Stimulated activated CD4-positive, alpha-beta T cell treated with anti-CD3 and anti-CD28 coated beads, TNF-alpha, amount 100 ng/mL, for 48 hours (primary cell): Measurements from ENCODE around the gene TTLL11.

Experiments
- DNase-seq, 3 donors: peaks; one replicate each; pipeline ENCODE4 v3.0.0-alpha.2; 2020; ENCODE audit warnings: low read depth in 3 of 3

Gene TTLL11

DNA sequence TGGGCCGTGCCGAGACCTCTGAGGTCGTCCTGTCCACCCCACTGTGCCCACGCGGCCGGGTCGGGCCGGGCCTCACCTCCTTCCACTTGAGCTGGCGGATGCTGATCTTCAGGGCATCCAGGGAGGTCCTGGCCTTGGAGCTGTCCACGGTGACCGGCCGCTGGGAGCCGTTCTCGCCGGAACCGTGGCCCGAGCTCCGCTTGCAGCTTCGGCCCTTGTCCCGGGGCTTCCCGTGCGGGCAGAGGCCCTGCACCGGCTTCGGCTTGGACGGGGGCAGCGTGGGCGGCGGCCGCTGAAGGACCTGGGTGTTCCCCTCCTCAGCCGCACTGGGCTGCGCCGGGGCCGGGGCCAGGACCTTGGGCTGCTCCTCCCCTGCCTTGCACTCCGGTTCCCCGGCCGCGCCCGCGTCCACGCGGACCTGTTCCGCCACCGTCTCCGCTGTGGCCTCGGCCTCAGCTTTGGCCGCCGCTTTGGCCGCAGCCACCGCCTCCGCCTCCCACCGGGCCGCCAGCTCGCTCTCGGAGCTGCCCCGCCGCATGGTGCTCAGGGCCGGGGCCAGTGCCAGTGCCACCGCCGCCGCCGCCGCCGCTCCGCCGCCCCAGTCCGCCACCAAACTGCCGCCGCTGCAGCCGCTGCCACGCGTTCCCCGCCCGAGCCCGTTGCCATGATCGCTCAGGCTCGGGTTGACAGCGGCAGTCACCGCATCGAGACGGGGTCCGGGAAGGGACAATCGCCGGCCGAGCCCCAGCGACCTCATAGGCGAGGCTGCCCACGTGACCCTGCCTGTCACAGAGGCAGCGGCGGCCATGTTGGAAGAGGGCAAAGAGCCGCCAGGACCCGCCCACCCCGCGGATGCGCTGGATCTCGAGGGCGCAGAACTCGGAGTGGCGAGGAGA is at the start of gene TTLL11:
Gene TTLL11 (minus strand): TSS at position 698 of the 896 bp plus-strand sequence. CDS start 160 bp downstream, at position 538.
- peak; percentile 93 to 95 (median 94) for DNase-seq

GRCh38 chr9:122141671-122142070 is 48.6 kb upstream of the TTLL11 start:
- DNase-seq, result no peak

DNA sequence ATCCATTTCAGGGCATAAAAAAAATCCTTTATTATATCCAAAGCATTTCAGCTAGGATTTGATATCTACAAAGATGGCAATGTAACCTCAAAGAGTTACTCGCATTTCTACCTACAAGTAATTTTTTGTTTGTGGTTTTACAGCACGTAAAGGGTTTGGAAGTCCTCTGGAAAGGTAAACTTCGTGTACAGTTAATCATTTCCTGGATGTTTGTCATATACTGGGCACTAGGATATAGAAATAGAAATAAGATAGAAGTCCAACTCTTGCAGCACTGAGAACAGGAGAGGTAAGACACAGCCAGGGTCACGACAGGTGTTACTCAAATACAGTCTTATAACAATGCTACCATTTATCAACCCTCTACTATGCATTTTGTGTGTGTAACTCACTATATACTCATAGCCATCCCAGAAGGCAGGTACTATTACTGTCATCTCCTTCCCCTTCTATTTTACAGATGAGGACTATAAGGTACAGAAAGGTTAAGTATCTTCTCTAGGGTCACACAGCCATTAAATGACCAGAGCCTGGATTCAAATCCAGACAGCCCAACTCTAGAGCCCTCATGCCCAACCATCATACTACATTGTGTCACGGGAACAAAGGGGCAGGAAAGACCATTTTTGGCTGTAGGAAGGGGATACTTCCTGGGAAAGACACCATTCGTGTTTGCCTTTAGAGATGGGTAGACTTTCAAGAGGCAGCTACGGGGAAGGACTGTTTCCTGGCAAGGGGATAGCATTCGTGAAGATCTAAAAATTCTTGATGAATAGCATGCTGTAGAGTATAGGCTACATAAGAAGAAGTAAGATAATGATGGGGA is 47.5 kb upstream of the TTLL11 start:
- no peak for DNase-seq

- no peak for DNase-seq
Measured at GRCh38 chr9:122138560-122139268, 45.6 kb upstream of the TTLL11 start.

DNA sequence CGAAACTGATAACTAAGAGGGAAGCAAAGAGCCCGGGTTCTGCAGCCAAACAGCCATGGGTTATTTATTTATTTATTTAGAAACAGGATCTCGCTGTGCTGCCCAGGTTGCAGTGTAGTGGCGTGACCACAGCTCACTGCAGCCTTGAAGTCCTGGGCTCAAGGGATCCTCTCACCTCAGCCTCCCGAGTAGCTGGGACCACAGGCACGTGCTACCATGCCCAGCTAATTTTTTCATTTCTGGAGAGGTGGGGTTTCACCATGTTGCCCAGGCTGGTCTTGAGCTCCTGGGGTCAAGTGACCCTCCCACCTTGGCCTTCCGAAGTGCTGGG is 42.4 kb upstream of the TTLL11 start:
- no peak for DNase-seq

DNA sequence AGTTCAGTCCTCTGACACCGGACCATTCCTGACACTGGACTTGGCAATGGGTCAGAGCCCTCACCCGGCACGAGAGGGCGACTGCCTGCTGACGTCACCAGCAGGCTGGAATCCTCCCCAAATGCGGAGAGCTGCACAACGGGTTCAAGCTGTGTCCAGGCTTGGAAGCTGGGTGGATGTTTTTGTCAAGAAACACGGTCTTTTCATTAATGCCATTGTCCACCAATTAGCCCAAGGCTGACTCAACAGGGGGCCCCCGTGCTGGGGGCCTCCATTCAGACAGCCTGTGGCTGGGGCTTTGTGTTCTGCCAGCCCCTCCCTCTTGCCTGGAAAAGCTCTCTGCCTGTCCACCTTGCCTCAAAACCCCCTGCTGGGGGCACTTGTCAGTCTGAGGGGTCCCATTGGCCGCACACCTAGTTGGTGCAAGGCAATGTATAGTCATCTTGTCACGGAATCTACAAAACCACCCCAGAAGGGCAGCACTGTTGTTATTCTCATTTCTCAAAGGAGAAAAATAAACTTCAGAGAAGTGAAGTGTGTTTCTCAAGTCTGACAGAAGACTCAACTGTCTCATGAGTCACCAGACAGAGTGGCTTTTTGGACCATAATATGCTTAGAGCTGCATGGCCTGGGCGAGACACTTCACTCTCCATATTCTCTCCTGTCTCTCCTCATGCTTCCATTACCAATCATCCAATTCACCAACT is 41.9 kb upstream of the TTLL11 start:
- DNase-seq, result no peak

DNA sequence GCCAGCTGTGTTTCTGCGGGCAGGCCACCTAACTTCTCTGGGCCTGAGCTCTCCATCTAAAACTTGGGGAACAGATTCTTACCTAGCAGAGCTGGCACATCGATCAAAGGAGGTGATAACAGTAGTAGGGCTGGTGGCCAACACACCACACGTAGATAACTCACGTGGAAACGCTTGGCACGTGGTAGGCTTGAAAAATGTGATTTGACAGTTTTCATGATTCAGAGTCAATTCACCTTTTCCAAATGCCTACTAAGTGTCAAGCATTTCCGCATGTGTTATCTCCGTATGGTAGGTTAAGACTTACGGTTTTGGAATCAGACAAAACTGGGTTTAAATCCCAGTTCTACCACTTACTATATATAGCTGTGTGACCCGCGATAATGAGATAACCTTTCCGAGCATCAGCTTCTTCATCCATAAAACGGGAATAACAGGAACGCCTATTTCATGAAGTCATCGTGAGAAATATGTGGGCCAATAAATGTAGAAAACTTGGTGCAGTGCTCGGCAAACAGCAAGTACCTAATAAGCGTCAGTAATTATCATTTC is 41.0 kb upstream of the TTLL11 start:
- DNase-seq, result no peak

DNA sequence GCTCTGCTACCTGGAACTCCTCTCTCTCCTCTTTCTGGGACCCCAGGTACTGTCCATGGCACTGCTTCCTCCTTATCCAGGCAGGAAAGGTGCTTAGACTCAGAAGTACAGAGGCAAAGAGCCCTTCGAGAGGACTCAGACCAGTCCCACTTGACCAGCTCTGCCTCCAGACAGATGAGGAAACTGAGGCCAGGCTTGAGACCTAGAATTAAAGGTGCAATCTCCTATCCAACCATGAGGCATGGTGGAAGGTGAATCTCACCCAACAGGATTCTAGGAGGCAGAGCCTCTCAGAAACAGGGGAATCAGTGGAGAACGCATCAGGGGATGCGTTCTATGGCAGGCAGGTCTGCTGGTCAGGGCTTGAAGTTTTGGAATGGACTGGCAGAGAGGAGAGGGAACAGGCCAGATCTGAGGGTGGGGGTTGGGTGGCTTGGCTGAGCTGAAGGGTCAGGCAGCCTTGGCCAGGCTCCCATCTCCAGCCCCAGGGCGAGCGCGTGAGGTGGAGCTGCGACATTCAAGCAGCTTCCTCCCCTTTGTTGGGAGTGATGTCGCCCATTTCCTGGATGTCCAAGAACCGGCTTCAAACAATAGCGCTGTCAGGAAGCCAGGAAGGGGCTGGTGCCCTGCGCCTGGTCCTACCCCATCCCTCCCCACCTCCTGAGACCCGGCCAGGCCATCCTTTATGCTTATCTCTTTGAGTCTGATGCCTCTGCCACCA is 40.3 kb upstream of the TTLL11 start:
- DNase-seq, result no peak

DNA sequence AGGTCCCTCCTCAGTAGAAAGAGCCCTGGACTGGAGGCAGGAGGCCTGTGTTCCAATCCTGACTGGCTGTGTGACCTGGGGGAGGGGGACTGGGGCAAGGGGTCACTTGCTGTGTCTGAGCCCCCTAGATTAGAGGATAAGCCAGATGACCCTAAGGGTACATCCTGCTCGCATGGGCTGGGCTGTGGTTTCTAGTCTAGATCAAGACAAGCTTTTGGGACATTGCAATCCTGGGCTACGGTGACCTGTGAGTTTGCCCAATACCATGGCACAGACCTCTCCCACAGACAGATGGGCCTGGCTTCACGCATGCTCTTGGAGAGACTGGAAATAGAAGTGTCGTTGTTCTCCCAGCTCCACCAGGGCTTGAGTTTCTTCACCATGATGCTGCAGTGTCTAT is 39.4 kb upstream of the TTLL11 start:
- DNase-seq, result no peak

DNA sequence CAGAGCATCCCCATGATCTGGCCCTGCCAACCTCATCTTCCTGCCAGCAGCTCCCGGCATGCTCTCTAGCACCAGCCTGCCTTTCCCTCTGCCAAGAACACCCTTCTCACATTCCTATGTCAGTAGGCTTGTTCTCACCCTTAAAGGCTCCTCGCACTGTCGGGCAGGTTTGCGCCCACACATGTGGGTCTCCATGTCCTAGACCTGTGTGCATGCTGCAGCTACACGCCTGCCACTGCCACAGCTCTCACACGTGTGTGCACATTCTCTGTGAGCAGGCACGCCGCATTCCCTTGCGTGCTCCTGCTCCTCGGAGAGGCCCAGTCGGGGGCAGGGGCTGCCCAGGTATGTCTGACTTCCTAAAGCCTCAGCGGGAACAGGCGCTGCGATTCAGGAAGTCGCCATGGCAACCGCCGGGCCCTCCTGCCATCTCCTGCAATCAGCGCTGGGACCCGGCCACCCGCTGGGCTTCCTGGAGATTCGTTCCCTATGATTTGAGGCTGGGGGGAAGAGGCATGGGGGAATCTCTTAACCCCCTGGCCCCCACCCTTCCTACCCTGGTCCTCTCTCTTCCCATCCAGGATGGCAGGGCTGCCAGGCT is 38.4 kb upstream of the TTLL11 start:
- no peak for DNase-seq

GRCh38 chr9:122130837-122131236 is 37.7 kb upstream of the TTLL11 start:
- DNase-seq, result no peak

DNA sequence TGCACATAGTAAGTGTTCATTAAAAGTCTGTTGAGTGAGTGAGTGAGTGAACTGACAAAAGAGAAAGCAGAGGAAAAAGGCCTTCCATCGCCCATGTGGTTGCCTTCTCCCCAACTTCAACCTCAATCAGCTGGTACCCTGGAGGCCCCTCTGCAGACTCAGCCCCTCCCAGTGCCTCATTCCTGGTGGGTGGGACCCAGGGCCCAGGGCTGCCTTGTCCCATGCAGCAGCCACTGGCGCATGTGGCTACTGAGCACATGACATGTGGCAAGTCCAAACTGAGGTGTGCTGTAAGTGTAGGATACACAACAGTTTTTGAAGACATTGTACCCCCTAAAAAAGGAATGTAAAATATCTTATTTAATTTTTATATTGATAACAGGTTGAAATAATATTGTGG is 36.9 kb upstream of the TTLL11 start:
- DNase-seq, result no peak

GRCh38 chr9:122128969-122129343 is 35.8 kb upstream of the TTLL11 start:
- DNase-seq, result no peak

GRCh38 chr9:122128007-122128968 is 35.2 kb upstream of the TTLL11 start:
- DNase-seq, result no peak

DNA sequence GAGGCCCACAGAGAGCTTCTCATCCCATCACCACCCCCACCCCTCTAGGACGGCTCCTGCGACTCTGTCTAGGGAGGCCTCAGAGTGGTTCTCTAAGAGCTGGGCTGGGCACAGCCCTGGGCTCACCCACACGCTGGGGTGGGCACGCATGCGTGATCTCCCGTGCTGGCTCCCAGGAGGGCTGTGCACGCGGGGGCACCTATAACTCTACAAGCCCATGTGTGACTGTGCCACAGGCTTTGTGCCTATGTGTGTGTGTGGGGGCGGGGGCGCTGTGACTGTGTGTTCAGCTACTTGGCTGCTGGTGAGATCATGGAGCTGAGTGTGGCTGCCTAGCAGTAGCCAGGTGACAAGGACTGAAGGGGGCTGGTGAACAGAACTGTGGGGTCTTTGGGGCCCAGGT is 34.3 kb upstream of the TTLL11 start:
- no peak for DNase-seq

- DNase-seq, result no peak
Measured at GRCh38 chr9:122126331-122127261, 33.5 kb upstream of the TTLL11 start.

GRCh38 chr9:122125509-122126330 is 32.6 kb upstream of the TTLL11 start:
- no peak for DNase-seq
